Measurements from ENCODE around the gene APC2. TPM values are rescaled to one million over a fixed set of nuclear protein-coding genes. Genes with fewer than 3 reads are reported as not detected.
"Not testable (repeated sequence)": the region's sequence is repeated elsewhere in the genome, so short reads cannot be mapped to it uniquely, and the experiment has no call there.

The APC2 gene
- polyA plus RNA-seq, 1 experiment = 0.07 TPM

DNA sequence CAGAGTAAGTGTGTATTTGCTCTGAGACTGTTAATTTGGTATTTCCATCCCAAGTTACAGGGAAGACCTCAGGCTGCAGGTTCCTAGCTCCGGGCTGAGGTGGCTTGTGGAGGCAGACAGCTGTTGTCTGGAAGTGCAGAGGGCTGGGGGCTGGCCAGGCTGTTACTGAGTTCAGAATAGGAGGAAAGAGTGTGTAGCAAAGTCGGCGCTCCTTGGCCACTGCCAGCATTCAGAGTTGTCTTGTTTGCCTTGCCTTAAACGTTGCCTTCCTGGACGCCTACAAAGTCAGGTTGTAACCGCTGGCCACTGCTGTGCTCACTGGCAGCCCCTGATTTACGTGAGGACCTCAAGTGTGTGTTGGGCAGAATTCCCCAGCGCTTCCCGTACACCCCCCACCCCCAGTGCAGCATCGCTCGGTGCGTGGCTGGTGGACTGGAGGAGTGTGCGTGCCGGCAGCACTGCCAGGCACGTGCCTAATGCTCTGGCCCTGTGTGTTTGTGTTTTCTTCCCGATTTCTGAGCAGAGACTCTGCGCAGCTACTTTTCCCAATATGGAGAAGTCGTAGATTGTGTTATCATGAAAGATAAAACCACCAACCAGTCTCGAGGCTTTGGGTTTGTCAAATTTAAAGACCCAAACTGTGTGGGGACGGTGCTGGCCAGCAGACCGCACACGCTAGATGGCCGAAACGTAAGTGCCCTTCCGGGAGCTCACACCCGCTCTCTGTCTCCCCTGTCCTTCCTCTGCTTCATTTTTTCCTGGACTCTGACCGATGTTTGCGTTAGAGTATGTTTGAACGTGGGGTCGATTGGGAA lies 32.0 kb upstream of the APC2 start:
- no peaks in the 10 kb centered on the region for H3K27me3 ChIP-seq (ENCODE audit: control insufficient read depth, insufficient read depth, low read length)
- TF ChIP-seq, protein P1, sequence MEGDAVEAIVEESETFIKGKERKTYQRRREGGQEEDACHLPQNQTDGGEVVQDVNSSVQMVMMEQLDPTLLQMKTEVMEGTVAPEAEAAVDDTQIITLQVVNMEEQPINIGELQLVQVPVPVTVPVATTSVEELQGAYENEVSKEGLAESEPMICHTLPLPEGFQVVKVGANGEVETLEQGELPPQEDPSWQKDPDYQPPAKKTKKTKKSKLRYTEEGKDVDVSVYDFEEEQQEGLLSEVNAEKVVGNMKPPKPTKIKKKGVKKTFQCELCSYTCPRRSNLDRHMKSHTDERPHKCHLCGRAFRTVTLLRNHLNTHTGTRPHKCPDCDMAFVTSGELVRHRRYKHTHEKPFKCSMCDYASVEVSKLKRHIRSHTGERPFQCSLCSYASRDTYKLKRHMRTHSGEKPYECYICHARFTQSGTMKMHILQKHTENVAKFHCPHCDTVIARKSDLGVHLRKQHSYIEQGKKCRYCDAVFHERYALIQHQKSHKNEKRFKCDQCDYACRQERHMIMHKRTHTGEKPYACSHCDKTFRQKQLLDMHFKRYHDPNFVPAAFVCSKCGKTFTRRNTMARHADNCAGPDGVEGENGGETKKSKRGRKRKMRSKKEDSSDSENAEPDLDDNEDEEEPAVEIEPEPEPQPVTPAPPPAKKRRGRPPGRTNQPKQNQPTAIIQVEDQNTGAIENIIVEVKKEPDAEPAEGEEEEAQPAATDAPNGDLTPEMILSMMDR (IDR thresholded peaks at IDR 0.05; ENCODE audit: insufficient read depth, low read depth, low read length) = no peak
- CTCF ChIA-PET = interaction anchor here (1.5 to 2.0 kb wide), 2 partner anchors 14 to 138 kb away, joined by 4 read pairs; no protein-coding TSS in a partner anchor
- POLR2A ChIA-PET = no interaction called here
- no peak overlapping the region for H3K4me3 ChIP-seq (ENCODE audit: low read depth, low read length)
- peaks cover 37% of the 10 kb centered on the region for H3K36me3 ChIP-seq (ENCODE audit: control insufficient read depth, insufficient read depth, low read length)
- DNase-seq (ENCODE audit: low read depth) = no peak

DNA sequence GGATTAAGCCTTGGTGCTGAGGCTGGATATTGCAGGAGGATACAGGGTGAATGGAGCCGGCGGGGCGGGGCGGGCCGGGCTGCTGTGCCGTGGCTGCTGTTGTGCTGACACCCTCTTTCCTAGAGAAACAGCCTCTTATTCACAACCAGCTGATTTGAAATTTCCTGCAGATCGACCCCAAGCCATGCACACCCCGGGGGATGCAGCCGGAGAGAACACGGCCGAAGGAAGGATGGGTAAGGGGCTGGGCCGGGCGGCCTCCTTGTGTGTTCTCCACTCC lies 31.5 kb upstream of the APC2 start:
- CTCF ChIA-PET = interaction anchor here (1.2 to 2.0 kb wide), 3 partner anchors 14 to 139 kb away, joined by 3 to 4 read pairs (median 4); no protein-coding TSS in a partner anchor
- POLR2A ChIA-PET = no interaction called here
- TF ChIP-seq, protein P1 (IDR thresholded peaks at IDR 0.05; ENCODE audit: insufficient read depth, low read depth, low read length) = no peak
- Histone ChIP-seq H3K27me3 (ENCODE audit: control insufficient read depth, insufficient read depth, low read length) (no peaks in the 10 kb centered on the region), H3K36me3 (ENCODE audit: control insufficient read depth, insufficient read depth, low read length) (peaks cover 37% of the 10 kb centered on the region), H3K4me3 (ENCODE audit: low read depth, low read length) (no peak overlapping the region)
- DNase-seq (ENCODE audit: low read depth) = no peak

DNA sequence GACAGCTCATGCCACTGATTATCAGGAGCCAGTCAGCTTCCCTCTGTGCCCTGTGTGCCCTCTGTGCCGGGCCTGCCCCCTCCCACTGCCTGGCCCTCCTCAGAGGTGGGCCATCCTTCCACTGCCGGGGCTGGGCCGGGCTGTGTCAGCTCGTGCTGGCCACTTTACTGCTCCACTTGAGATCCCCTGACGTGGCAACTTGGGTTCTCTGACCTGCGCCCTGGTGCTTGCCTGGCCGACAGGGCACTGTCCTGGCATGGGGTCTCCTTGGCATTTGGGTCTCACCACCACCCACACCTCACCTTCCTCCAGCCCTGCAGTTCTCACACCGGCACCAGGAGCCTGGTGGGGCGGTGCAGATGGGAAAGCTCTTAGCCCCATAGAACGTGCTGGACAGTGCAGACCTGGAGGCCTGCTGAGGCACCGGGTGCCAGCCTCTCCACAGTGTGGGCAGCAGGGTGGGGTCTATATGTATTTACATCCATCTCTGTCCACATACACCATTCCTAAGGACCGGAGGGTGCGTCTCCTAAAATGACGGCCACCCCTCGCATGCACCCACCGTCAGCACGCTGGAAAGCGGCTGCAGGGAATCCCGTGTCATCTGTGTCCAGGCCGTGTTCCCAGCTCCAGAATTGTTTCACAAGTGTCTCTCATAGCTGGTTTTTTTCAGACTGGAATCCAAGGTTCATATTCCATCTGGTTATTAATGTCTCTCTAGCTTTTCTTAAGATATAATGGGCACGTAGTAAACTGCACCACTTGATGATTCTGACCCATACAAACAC lies 30.8 kb upstream of the APC2 start:
- DNase-seq (ENCODE audit: low read depth) = no peak
- Histone ChIP-seq H3K4me3 (ENCODE audit: low read depth, low read length) (no peak overlapping the region), H3K27me3 (ENCODE audit: control insufficient read depth, insufficient read depth, low read length) (no peaks in the 10 kb centered on the region), H3K36me3 (ENCODE audit: control insufficient read depth, insufficient read depth, low read length) (peaks cover 44% of the 10 kb centered on the region)
- ChIA-PET POLR2A (no interaction called here), CTCF (interaction anchor here (0.7 to 2.0 kb wide), 4 partner anchors 11 to 140 kb away, joined by 3 to 4 read pairs (median 4); no protein-coding TSS in a partner anchor)
- TF ChIP-seq, protein P1 (IDR thresholded peaks at IDR 0.05; ENCODE audit: insufficient read depth, low read depth, low read length) = no peak

DNA sequence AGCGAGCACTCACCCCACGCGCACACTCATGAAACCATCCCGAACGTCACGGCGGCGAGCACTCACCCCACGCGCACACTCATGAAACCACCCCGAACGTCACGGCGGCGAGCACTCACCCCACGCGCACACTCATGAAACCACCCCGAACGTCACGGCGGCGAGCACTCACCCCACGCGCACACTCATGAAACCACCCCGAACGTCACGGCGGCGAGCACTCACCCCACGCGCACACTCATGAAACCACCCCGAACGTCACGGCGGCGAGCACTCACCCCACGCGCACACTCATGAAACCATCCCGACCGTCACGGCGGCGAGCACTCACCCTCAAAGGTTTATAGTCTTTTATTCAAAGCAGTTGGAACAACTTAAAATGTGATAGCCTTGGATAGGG lies 29.8 kb upstream of the APC2 start:
- CTCF ChIA-PET = interaction anchor here (1.8 kb wide), 1 partner anchor 17 kb away, joined by 7 read pairs; no protein-coding TSS in a partner anchor
- H3K36me3 ChIP-seq (ENCODE audit: control insufficient read depth, insufficient read depth, low read length) = peaks cover 46% of the 10 kb centered on the region
- POLR2A ChIA-PET = not testable (repeated sequence)

DNA sequence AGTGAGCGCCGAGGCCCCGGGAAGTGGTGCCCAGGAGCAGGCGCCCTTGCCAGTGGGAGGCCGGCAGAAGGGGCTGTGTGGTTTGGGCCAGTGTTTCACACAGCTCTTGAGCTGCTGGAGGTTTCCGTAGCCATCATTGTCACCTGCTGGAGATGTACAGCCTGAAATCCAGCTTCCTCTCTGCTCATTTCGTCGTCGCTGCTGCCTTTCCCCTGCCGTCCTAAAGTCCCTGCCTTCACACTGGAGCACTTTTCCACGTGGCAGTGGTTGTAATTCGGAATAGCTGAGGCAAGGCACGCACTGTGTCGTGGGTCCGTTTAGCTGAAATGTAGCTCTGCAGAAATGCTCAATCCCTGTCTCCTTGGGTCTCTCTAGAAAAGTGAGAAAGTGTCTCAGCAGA lies 29.3 kb upstream of the APC2 start:
- Histone ChIP-seq H3K27me3 (ENCODE audit: control insufficient read depth, insufficient read depth, low read length) (no peaks in the 10 kb centered on the region), H3K36me3 (ENCODE audit: control insufficient read depth, insufficient read depth, low read length) (peaks cover 48% of the 10 kb centered on the region), H3K4me3 (ENCODE audit: low read depth, low read length) (no peak overlapping the region)
- no peak for DNase-seq (ENCODE audit: low read depth)
- TF ChIP-seq, protein P1 (IDR thresholded peaks at IDR 0.05; ENCODE audit: insufficient read depth, low read depth, low read length) = no peak
- CTCF ChIA-PET = interaction anchor here (0.6 to 1.8 kb wide), 3 partner anchors 17 to 141 kb away, joined by 3 to 7 read pairs (median 6); no protein-coding TSS in a partner anchor
- POLR2A ChIA-PET = no interaction called here

More for the DNA sequence above, 29.8 kb upstream of the APC2 start:
- not testable (repeated sequence) for DNase-seq (ENCODE audit: low read depth); H3K27me3 ChIP-seq (ENCODE audit: control insufficient read depth, insufficient read depth, low read length); H3K4me3 ChIP-seq (ENCODE audit: low read depth, low read length)
